NCI-H524 (cell line): Measurements from ENCODE around the gene IL25.
A peak's percentile ranks its signal among the peaks of the same experiment; 100 is the strongest.
"Not testable (repeated sequence)": the region's sequence is repeated elsewhere in the genome, so short reads cannot be mapped to it uniquely, and the experiment has no call there.

Experiments used
- DNase-seq, 2 experiments: peaks; one replicate each; lab custom pipeline; 2025; lab: John Stamatoyannopoulos, UW

Gene IL25

GRCh38 chr14:23388996-23389395 is 16.4 kb downstream of the IL25 start:
- no peak for DNase-seq

GRCh38 chr14:23389396-23389795 is 16.8 kb downstream of the IL25 start:
- no peak for DNase-seq

- not testable (repeated sequence) for DNase-seq
Measured at GRCh38 chr14:23389871-23390270, 17.3 kb downstream of the IL25 start.

GRCh38 chr14:23392613-23393012 is 20.0 kb downstream of the IL25 start:
- DNase-seq = no peak

- DNase-seq = no peak
Measured at GRCh38 chr14:23396126-23396525, 23.5 kb downstream of the IL25 start.

- no peak for DNase-seq
Measured at GRCh38 chr14:23396781-23397407, 24.3 kb downstream of the IL25 start.

GRCh38 chr14:23398348-23398747 is 25.7 kb downstream of the IL25 start:
- no peak for DNase-seq

GRCh38 chr14:23399136-23399535 is 26.5 kb downstream of the IL25 start:
- no peak for DNase-seq

GRCh38 chr14:23399591-23399990 is 27.0 kb downstream of the IL25 start:
- no peak for DNase-seq

- not testable (repeated sequence) for DNase-seq
Measured at GRCh38 chr14:23400496-23401149, 28.0 kb downstream of the IL25 start.

- no peak for DNase-seq
Measured at GRCh38 chr14:23401291-23401690, 28.7 kb downstream of the IL25 start.

GRCh38 chr14:23402296-23403138 is 29.9 kb downstream of the IL25 start:
- no peak for DNase-seq

GRCh38 chr14:23403139-23403438 is 30.5 kb downstream of the IL25 start:
- no peak for DNase-seq

GRCh38 chr14:23403908-23404307 is 31.3 kb downstream of the IL25 start:
- DNase-seq = no peak

GRCh38 chr14:23404331-23404900 is 31.8 kb downstream of the IL25 start:
- DNase-seq = no peak

GRCh38 chr14:23405096-23405495 is 32.5 kb downstream of the IL25 start:
- DNase-seq = no peak

GRCh38 chr14:23405516-23406025 is 33.0 kb downstream of the IL25 start:
- DNase-seq = no peak

- peak in 1 of 2 experiments; percentile 23 for DNase-seq
Measured at GRCh38 chr14:23406244-23406643, 33.6 kb downstream of the IL25 start.

GRCh38 chr14:23406725-23407355 is 34.2 kb downstream of the IL25 start:
- no peak for DNase-seq

- DNase-seq = no peak
Measured at GRCh38 chr14:23407516-23408306, 35.1 kb downstream of the IL25 start, which contains the start of gene MYH6. TSS of gene MYH6 (minus strand) at chr14:23408273. CDS start at chr14:23407223, 1,050 bp downstream.

GRCh38 chr14:23408307-23408630 is 35.7 kb downstream of the IL25 start:
- no peak for DNase-seq
